Measurements from ENCODE around the gene FAM13B.
A peak's percentile ranks its signal among the peaks of the same experiment; 100 is the strongest.

The FAM13B gene

GRCh38 chr5:138038826-138039225 lies 5.9 kb upstream of the FAM13B start:
- TF ChIP-seq CTCF (IDR thresholded peaks at IDR 0.05; ENCODE audit: low read depth, low read length): no peak
- DNase-seq (ENCODE audit: extremely low read depth, low read depth): no peak

- DNase-seq (ENCODE audit: extremely low read depth, low read depth): no peak
- no peak for TF ChIP-seq CTCF (IDR thresholded peaks at IDR 0.05; ENCODE audit: low read depth, low read length)
These were observed 5.2 kb upstream of the FAM13B start for GRCh38 chr5:138037907-138038633.

- no peak for TF ChIP-seq CTCF (IDR thresholded peaks at IDR 0.05; ENCODE audit: low read depth, low read length)
- DNase-seq (ENCODE audit: extremely low read depth, low read depth): no peak
These were observed 4.4 kb upstream of the FAM13B start for GRCh38 chr5:138037271-138037670.

GRCh38 chr5:138035605-138036537 lies 3.0 kb upstream of the FAM13B start:
- DNase-seq (ENCODE audit: extremely low read depth, low read depth): peak; percentile 71
- TF ChIP-seq CTCF (IDR thresholded peaks at IDR 0.05; ENCODE audit: low read depth, low read length): peak; percentile 88

GRCh38 chr5:138033907-138034306 lies 1.0 kb upstream of the FAM13B start:
- DNase-seq (ENCODE audit: extremely low read depth, low read depth): no peak
- no peak for TF ChIP-seq CTCF (IDR thresholded peaks at IDR 0.05; ENCODE audit: low read depth, low read length)

GRCh38 chr5:138033386-138033808 lies 518 bp upstream of the FAM13B start:
- no peak for TF ChIP-seq CTCF (IDR thresholded peaks at IDR 0.05; ENCODE audit: low read depth, low read length)
- DNase-seq (ENCODE audit: extremely low read depth, low read depth): no peak

- DNase-seq (ENCODE audit: extremely low read depth, low read depth): no peak
- TF ChIP-seq CTCF (IDR thresholded peaks at IDR 0.05; ENCODE audit: low read depth, low read length): no peak; the same call in 1 of the 2 replicates
These were observed 779 bp downstream of the FAM13B start for GRCh38 chr5:138032028-138032571.
